Fibroblast of villous mesenchyme (primary cell): ENCODE results near the gene PTPRM. TPM values are rescaled to one million over a fixed set of nuclear protein-coding genes. Genes with fewer than 3 reads are reported as not detected.

Experiments used
- DNase-seq: peaks from one replicate; pipeline ENCODE4 v3.0.0-alpha.2; 2010; ENCODE audit warnings: low read depth
- H3K4me3 ChIP-seq: 2 replicates; pipeline ENCODE4 v1.5.1; 2011; ENCODE audit warnings: low read depth, mild to moderate bottlenecking, low read length
- total RNA-seq: library from RNA; depleted of rRNA; stranded (reverse); fragments of >200 nt; gene quantifications from 2 replicates; pipeline ENCODE4 v1.2.3, GENCODE V29; 2012
- TF ChIP-seq, protein P1 (sequence below): IDR thresholded peaks from 2 replicates; pipeline ENCODE4 v1.5.1; 2012; ENCODE audit warnings: low read depth, mild to moderate bottlenecking, low read length; ENCODE audit not compliant: insufficient read depth

The PTPRM gene
- total RNA-seq, 1 donor: 56.1 TPM

DNA sequence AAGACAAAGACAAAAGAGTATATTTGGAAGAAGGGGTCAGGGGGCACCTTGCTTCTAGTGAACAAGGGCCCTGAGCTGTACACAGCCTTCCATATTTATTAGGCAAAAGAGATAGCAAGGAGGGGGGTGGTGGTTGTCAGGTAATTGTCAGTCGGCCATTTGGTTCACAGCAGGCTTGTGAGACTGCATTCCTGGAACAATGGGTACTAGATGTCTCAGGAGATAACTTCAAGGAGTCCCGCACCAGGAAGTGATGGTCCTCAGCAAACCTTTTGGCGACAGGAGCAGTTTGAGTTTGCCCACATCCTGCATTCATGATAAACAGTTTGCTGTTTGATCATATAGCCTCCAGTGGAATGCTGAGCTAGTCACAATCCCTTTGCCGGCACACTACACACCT lies 665.7 kb downstream of the PTPRM start:
- DNase-seq: no peak
- TF ChIP-seq, protein P1, sequence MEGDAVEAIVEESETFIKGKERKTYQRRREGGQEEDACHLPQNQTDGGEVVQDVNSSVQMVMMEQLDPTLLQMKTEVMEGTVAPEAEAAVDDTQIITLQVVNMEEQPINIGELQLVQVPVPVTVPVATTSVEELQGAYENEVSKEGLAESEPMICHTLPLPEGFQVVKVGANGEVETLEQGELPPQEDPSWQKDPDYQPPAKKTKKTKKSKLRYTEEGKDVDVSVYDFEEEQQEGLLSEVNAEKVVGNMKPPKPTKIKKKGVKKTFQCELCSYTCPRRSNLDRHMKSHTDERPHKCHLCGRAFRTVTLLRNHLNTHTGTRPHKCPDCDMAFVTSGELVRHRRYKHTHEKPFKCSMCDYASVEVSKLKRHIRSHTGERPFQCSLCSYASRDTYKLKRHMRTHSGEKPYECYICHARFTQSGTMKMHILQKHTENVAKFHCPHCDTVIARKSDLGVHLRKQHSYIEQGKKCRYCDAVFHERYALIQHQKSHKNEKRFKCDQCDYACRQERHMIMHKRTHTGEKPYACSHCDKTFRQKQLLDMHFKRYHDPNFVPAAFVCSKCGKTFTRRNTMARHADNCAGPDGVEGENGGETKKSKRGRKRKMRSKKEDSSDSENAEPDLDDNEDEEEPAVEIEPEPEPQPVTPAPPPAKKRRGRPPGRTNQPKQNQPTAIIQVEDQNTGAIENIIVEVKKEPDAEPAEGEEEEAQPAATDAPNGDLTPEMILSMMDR: no peak
- H3K4me3 ChIP-seq: no peak overlapping the region

DNA sequence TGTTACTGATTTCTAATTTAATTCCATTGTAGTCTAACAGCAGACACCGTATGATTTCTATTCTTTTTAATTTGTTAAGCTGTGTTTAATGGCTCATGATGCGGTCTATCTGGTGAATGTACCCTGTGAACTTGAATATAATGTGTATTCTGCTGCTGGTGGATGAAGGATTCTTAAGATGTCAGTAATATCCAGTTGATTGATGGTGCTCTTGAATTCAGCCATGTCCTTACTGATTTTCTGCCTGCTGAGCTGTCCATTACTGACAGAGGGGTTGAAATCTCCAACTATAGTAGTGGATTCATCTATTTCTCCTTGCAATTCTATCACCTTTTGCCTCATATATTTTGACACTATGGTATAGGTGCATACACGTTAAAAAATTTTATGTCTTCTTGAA lies 668.8 kb downstream of the PTPRM start:
- TF ChIP-seq, protein P1: no peak
- H3K4me3 ChIP-seq: no peak overlapping the region

DNA sequence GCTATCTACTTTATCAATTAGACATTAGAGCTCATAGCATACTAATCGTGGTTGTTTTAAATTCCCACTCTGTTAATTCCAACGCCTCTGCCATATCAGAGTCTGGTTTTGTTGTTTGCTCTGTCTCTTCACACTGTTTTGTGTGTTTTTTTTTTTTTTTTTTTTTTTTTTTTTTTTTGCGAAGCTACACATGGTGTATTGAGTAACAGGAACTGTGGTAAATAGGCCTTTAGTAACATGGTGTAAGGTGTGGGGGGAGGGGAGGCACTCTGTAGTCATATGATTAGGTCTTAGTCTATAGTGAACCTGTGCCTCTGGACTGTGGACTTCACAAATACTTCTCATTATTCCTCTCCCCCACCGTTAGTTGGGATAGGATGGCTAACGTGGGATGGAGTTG lies 671.4 kb downstream of the PTPRM start:
- DNase-seq: no peak
- H3K4me3 ChIP-seq: no peak overlapping the region
- TF ChIP-seq, protein P1: no peak

More for the DNA sequence above, 668.8 kb downstream of the PTPRM start:
- no peak for DNase-seq

DNA sequence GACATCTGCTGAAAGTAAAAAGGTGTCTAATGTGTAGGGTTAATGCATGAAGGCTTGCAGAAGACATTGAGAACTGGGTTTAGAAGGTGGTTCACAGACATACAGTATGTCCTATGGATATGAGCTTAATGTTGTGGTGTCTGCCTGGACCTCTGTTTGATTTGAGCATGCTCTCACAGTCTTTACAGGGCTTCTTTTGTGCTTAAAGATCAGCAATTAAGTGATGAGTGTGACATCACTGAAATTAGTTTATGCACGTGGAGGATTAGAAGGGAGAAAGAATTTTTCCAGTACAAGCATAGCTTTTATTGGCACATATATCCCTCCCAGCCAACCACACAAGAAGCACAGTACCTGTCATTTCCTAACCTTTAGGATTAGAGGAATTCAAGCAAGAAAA lies 674.6 kb downstream of the PTPRM start:
- TF ChIP-seq, protein P1: no peak
- no peak overlapping the region for H3K4me3 ChIP-seq
- no peak for DNase-seq

DNA sequence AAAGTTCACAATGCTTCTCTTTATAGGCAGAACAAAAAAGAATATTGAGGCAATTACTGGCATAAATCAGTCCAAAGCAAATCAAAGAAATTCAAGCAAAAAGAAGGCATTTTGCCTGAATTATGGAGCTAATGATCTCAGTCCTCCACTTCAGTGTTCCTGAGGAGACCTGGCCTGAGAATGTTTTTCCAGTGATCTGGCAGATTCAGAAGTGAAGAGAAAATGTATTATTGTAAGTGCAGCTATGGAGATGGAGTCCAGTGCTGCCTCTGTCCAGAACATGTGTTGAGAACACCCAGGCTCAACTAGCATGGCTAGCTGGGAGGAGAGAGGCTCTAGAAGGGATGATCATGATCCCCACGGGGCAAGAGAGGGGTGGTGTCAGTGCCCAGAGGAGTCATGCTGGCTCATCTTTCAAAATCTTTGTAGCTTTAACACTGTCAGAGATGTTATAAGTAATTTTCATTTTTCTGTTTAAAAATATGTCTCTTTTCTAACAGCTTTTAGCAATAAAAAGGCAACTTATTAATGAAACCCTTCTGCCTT lies 675.1 kb downstream of the PTPRM start:
- DNase-seq: no peak
- H3K4me3 ChIP-seq: no peak overlapping the region
- TF ChIP-seq, protein P1: no peak

DNA sequence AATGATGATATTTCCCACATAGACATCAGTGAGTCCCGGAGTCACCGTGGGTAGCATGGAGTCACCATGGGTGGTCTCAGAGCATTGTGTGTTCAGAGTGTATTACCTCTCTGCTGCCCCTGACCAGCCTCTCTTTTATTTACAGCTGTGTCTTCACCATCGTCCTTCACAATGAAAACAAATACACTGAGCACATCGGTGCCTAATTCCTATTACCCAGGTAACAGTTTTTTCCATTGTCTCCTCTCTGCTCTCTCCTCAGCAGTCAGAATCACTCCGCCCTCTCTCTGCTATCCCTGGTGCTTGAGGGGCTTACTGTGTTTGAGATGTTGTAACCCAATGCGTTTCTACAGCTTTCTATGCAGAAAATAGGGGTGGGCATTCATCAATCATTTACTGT lies 680.6 kb downstream of the PTPRM start:
- TF ChIP-seq, protein P1: no peak
- no peak for DNase-seq
- no peak overlapping the region for H3K4me3 ChIP-seq

DNA sequence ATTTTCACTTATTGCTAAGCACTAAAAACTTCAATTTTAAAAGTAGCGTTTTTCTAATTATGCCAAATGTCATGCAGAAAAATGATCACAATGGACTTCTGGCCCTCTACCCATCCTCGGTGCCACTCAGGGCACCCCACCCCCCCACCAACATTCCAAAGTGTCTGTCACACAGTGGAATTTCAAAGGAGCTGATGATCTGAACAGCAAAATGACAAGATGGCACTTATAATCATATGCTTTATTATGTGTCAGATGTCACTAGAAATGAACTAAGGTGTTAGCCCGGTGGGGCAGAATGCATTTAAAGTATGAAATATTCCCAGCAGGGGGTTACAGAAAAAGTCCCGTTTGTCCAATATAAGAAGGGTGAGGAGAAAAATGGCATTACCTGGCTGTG lies 681.5 kb downstream of the PTPRM start:
- no peak overlapping the region for H3K4me3 ChIP-seq
- TF ChIP-seq, protein P1: no peak
- DNase-seq: no peak
